ENCODE data around the gene SLC26A1.

Gene SLC26A1, protein sequence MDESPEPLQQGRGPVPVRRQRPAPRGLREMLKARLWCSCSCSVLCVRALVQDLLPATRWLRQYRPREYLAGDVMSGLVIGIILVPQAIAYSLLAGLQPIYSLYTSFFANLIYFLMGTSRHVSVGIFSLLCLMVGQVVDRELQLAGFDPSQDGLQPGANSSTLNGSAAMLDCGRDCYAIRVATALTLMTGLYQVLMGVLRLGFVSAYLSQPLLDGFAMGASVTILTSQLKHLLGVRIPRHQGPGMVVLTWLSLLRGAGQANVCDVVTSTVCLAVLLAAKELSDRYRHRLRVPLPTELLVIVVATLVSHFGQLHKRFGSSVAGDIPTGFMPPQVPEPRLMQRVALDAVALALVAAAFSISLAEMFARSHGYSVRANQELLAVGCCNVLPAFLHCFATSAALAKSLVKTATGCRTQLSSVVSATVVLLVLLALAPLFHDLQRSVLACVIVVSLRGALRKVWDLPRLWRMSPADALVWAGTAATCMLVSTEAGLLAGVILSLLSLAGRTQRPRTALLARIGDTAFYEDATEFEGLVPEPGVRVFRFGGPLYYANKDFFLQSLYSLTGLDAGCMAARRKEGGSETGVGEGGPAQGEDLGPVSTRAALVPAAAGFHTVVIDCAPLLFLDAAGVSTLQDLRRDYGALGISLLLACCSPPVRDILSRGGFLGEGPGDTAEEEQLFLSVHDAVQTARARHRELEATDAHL

DNA sequence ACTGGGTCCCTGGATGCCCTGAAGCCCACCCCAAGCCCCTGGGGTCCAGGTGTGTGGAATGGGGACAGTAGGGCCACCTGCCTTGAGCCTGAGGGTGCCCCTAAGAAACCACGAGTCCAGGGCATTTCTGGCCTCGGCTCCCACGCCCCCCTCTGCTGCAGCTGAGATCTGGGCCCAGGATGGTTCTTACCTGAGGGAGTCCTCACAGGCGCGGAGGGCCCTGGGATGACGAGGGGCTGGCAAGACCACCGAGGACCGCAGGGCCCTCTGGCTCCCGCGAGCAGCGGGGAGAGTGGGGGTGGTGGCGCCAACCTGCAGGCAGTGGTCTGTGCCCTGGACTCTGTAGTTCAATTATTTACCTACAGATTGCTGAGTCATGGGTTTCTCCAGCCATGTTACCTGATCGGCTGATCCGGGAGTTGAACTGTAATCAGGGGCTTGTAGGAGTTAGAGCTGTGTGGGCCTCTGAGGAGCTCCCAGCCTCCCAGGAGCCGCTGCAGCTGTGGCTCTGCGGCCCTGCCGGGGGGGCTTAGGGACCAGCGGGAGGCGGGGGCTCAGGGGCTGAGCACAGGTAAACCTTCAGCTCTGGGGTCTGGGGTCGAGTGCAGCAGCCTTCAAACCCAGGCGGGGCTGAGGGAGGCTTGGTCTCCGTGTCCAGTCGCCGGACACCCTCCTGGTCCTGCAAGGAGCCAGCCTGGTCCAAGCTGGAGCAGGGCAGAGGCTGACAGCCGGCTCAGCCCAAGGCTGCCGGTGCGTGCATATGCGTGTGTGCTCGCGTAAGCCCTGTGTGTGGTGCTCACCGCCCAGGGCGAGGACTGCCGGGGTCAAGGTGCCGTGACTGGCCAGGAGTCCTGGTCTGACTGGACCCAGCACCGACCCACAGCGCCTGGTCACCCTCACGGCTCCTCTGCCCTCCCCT, at the start of gene SLC26A1:
Gene SLC26A1, minus strand, starts transcription at position 294 of the 919 bp plus-strand sequence. CDS start 1,701 bp downstream, outside the sequence.
- DNase-seq = no peak

DNA sequence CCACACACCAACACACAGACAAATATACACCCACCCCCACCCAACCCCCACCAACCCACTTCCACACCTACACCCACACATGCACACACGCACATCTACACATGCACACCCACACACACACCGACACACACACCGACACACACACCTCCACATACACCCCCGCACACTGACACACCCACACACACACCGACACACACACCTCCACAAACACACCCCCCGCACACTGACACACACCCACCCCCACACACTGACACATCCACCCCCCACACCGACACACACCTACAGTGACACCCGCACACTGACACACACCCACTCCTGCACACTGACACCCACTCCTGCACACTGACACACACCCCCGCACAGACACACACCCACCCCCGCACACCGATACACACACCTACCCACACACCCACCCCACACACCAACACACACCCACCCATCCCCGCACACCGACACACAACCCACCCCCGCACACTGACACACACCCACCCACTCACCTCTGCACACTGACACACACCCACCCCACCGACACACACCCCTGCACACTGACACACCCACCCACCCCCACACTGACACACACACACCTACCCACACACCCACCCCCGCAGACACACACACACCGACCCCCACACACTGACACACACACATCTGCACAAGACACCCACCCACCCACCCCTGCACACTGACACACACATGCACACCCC, 49.3 kb upstream of the SLC26A1 start:
- DNase-seq = no peak

DNA sequence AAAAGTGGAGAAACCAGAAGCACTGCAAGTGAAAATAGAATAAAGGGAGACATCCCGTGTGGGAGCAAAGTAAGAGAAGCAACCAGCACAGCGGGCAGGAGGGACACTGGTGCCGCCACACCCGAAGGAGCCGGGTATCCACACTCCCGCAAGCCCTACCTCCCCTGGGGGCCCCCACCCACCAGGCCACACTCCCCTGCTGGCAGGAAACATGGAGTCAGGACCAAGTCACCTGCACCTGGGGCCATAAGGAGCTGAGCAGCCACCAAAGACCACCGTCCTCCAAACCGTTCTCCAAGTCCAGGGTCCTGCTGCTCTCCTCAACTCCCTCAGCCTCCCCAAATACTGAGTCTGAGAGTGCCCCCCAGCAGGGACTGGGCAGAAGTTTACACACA, 48.7 kb upstream of the SLC26A1 start:
- DNase-seq = no peak

DNA sequence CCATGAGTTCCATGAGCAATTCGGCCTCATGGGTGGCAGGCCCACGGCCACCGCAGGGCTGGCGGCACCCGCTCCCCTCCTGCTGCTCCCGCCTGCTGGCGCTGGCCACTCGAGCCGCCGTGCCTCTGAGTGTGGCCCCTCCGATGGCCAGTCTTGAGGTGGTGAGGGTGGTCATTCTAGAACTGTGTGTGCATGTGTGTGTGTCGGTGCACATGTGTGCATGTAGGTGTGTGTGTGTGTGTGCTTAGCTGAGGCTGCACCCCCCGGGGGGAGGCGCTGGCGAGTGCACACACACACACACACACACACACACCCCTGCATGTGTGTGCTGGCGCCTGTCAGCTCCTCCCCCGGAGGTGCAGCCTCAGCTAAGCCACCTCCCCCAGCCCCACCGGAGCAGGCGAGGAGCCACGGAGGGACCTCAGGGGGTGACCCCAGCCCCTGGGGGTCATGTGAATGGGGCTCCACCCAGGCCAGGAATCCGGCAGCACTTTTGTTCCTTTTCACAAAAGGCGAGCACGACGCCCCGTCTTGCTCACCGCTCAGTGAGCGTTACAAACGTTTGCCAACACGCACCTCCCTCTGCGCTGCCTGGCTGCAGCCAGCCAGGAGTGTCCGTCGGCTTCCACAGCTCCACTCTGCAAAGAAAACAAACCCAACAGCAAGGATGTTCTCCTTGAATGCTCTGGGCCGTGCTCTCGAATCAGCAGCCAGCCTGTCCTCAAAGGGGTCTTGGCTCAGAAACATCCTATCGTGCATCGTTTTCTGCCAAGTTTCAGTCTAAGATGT, 48.1 kb upstream of the SLC26A1 start:
- DNase-seq = no peak

DNA sequence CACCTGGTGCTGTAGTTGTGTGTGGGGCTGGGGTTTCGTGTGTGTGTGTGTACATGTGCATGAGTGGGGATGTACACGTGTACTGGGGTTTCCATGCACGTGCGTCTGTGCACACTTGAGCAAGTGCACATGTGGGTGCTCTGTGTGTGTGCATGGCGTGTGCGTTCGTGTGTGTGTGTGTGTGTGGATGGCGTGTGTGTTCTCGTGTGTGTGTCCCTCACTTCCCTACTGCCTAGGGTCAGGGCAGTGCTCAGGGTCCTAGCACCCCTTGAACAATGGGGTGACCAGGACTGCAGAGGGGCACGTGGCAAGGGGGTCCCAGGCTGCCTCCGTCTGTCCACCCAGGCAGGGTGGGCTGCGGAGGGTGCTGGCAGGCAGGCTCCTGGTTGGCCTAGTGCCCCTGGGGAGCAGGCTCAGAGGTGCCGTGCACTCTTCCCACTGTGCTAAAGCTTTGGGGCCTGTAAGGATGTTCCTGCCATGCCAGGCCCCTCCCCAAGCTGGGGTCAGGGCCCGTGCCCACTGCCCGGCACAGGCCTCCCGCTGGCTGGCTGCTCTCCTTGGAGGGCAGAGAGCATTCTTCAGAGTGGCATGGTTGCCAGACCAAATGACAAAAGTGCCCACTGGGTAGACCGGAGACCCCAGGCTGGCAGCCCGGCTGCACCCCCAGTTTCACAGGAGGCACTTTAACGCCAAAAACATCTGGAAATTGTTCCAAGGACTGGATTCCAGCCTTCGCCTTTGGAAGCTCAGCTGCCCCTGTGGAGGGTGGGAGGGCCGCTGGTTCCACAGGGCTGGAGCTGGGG, 47.3 kb upstream of the SLC26A1 start:
- DNase-seq = no peak

DNA sequence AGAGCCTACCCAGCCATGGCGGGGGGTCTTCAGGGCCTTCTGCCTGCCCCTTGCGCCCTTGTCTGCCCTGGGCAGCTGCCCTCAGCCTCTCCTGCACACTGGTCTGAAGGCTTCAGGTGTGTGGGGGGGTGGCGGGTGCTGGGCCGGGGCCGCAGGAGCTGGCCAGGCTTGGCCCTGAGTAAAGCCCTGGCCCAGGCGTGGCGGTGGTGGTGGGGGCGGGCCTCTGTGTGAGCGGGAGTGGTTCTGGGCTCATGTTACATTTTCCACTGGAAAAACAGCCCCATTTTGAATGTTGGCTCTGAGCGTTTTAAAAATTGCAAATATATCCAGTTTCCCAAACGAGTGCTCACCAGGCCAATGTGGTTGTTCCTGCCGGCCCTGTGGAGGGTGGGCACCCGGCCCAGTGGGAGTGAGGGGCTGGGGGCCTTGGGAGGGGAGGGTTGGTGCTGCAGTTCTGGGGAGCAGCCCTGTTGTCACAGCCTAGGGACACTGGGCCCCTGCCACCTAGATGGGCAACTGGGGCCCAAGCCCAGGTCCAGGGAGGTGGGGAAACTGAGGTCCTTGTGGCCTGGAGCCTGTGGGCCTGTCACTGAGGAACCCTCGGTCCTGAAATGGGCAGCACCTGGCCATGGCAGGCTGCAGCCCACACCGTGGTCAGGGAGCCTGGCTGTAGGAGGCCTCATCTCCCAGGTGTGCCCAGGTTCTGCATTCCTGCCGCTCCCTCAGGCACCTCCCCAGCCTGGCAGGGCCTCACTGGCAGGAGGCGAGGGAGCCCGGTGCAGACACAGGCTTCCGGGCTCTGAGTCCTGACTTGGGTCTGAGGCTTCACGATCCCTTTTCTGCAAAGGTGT, 46.5 kb upstream of the SLC26A1 start:
- no peak for DNase-seq

DNA sequence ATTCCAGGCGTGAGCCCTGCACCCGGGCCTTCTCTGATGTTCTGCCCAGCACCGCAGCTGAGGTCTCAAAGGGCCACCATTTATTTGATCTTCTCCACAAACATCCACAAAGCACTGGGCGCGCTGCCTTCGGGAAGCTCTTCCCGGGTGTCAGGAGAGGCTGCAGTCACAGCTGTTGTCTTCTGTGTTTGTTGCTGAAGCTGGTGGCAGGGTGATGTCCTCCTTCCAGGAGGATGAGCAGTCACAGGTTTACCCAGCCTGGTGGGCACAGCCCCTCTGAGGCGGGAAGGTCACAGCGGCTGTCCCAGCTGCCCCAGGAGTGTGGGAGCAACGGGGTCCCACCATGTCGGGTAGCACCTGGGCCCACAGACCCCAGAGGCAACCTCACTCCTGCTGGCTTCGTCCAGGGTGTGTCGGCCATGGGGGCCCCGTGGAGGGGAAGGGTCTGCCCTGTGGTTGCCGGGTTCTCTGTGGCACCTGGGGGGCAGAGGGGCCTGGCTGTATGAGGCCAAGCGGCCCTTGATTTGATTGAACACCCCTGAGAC, 45.8 kb upstream of the SLC26A1 start:
- DNase-seq = no peak

DNA sequence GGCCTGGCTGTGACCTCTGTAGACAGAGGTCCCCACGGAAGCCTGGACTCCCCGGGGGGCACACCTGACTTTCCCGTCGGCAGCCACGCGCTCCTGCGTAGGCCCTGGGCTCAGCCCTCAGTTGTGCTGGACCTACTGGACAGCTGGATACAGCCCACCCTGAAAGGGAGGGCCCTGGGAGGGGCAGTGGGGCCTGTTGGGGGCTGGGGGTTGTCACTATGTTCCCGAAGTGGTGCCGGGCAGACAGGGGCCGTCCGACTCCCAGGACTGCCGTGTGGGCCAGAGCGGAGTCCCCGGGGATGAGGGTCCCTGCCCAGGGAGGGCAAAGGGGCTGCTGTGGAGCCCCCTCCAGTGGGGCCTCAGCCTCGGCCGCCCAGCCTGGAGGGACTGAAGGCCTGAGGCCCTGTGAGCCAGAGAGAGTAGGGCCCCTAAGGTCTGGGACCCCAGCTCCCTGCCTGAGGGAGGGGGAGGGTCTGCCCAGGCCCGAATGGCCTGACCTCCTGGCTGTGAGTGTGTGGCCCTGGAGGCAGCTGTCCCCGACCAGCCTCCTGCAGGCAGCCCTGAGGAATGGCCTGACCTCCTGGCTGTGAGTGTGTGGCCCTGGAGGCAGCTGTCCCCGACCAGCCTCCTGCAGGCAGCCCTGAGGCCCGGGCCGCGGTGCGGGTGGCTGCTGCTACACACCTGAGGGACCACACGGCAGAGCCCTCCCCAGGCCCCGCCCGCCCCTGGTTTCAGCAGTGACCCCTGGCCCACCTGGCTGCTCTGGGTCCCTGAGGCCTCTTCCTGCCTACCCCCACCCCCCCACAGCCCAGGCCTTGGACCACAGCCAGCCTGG, 44.0 kb upstream of the SLC26A1 start:
- no peak for DNase-seq

DNA sequence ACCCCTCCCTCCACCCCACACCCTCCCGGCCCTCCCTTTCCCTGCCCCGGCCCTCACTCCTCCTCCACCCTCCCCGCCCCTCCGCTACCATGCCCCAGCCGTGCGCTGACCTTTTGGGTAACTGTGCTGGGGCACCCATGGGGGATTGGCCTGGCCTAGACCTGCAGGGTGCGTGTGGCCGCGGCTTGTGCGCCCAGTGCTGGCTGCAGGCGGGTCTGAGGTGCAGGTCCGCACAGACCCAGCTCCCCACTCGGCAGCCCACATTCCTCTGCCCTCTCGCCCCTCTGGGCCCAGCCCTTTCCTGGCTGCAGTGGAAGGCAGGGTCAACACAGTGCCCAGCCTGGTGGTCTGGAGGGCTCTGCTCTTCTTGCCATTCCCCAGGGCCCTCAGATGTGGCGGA, 42.9 kb upstream of the SLC26A1 start:
- no peak for DNase-seq

DNA sequence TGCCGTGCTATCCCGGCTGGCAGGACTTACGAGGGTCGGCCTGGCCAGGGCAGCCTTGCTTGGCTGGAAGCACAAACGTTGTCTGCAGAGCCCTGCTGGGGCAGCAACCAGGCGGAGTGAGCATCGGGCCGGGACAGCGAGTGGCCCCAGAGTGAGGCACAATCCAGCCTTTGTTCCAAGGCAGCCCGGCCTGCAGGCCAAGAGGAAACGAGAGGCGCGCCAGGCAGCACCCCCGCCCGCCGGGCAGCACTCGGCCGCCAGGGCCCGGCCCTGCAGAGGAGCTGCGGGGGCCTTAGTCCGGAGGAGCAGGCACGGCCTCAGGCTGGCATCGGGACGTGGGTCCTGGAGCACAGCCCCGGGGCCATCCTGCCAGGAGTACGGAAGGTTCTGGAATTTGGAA, 42.3 kb upstream of the SLC26A1 start:
- DNase-seq = no peak

DNA sequence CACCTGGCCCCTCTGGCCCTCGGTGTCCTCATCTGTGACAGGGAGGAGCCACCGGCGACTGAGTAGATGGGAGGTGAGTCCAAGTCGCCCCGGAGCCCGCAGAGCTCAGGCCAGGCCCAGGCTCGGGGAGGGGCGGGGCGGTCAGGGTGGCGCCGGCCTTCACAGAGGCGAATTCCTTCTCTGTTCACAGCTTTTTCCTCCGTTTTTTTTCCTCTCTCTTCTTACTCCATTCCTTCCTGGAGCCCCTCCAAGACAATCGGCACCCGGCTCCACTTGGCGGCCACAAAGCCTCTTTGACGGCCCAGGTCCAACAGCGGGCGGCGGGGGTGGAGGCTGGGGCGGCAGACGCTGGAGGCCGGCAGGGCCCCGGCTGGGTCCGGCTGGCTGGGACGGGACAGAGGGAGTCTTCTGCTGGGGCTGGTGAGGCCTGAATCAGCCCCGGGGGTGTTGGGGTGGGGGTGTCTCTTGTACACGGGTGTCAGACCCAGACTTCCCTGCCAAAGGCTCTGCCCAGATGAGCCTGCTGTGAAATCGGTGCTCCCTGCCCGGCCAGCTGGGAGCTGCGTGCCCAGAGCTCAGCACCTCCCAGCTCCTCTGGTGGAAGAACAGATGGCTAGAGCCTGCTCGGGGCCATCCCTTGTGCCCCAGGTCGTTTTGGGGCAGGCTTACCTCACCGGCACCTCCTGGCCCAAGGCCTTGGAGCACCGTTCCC, 40.8 kb upstream of the SLC26A1 start:
- no peak for DNase-seq

DNA sequence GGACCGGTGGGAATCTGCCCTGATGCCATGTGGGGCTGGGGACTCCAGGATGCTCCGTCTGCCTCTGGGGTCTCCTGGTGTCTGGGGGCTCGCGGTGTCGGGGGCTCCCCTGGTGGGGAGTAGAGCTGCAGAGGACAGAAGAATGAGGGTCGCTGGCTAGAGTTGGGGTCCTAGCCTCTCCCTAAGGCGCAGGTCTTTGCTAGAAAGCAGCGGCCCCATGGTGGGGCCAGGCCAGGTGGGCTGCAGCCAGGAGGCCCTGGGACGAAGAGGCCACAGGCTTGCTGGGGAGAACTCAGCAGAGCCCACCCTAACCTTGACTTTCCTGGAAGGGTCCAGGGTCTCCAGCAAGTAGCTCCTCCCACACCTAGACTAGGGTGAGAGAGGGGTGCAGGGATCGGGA, 39.7 kb upstream of the SLC26A1 start:
- no peak for DNase-seq

DNA sequence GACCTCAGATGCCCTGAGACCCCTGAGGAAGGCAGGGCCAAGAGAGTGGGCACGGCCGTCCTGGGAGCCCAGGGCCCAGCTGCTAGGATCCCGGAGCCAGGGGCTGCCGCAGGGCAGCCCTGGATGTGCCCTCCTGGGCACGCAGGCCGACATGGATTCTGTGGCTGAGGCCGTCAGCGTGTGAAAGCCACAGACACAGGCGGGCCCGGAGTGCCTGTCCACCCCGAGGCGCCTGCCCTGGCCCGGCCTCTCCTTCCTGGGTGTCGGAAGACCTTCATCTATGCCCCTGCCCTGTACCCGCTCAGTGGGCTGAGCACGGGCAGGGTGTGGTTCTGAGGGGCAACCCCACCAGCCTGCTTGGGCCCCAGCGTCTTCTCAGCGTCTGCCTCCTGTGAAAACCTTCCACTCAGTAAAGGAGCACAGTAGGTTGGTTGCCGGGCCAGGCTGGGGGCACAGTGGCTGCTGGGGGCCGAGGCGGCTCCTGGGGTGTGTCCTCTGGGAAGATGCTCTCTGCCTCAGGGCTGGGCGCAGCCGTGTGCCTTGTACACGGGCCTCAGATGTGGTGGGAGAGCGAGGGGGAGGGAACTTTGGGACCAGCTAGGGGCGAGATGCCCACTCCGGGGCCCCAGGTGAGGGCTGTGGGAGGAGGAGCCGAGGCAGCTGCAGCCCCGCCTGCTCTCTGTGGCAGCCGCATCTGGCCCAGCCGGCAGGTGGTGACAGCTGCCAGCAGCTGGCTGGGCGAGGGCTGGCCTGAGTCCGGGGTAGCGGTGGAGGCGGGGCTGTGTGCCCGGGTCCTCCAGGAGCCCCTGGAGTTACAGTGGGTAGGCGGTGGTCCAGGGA, 39.0 kb upstream of the SLC26A1 start:
- no peak for DNase-seq

DNA sequence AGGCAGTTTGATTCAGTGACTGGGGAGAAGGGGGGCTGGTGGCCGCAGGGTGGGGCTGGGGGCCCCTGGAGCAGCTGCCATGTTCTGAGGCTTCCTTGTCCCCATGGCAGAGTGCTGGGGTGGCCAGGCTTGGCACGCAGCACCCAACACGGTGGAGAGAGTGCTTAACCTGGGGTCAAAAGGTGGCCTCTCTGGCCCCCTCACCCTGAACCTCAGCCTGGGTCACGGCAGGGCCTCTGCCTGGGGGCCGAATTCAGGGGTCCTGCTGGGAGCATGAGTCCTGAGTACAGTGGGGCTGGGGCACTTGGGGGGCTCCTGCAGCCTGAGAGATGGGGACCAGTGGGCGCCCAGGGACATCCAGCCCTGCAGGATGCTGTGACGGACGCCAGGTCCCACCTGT, 38.1 kb upstream of the SLC26A1 start:
- DNase-seq = no peak

DNA sequence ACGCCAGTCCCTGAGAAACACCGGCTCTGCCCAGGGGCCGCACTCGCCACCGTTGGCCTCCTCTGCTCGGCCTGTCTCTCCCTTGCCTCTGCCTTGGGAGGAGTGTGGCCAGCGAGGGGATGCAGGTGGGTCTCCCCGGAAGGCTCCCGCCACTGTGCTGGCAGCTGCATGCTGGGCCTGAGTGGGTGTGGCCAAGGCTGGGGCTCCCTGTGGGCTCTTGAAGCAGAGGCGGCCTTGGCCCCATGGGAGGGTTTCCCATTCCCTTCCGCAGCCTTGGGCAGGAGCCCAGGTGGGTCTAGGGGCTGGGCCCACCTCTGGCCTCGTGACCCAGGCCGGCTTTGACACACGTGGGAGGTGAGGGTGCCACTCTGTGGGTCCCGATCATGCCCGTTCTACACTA, 37.4 kb upstream of the SLC26A1 start:
- no peak for DNase-seq

DNA sequence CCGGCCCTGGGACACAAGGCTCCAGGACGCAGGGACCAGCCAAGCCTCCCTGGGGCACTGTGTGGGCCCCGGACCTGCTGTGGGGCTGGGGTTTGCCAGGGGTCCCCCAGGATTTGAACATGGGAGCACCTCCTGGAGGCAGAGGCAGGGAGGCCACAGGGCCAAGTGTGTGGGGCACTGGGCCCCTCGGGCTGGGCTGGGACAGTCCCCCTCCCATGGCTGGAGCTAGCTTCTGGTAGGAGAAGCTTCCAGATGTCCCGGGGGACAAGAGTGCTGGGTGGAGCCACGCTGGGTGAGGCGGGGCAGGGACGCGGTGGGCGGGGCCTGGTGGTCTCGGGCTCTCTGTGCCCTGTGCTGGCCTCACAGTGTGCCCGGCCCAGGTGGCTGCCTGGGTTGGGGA, 36.8 kb upstream of the SLC26A1 start:
- DNase-seq = no peak

DNA sequence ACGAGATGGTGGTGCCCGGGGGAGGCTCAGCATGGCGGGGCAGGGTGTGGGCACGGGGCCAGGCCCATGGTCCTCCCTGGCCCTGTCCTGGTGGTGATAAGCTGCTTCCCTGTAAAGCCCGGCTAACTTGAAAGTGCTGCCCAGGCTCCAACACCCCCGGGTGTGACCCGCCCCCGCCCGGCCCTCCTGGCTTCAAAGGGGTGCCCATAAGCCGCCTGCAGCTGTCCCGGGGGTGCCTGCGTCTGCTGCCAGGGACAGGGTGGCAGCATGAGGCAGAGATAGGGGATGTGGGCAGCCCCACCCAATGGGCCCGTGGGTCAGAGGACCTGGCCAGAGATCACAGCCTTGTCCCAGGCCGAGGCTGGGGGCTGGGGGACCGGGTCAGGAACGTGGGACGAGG, 36.3 kb upstream of the SLC26A1 start:
- DNase-seq = no peak
